HUDEP-2 (cell line): ENCODE measurements around the gene MAP4K4.

Source experiments
- DNase-seq, 76 experiments: peaks; one replicate each; lab custom pipeline; 2025; ENCODE audit not compliant: unreplicated experiment in 76 of 76; lab: John Stamatoyannopoulos, UW

The MAP4K4 gene

GRCh38 chr2:101782427-101782792 lies 84.9 kb downstream of the MAP4K4 start:
- peak in 6 of 76 experiments; percentile 1 to 19 (median 11) for DNase-seq

- no peak for DNase-seq
Measured at GRCh38 chr2:101787097-101787496, 89.6 kb downstream of the MAP4K4 start.

GRCh38 chr2:101788565-101788964 lies 91.1 kb downstream of the MAP4K4 start:
- no peak for DNase-seq

GRCh38 chr2:101788995-101789970 lies 91.8 kb downstream of the MAP4K4 start:
- no peak for DNase-seq

- DNase-seq = no peak
Measured at GRCh38 chr2:101790416-101790815, 92.9 kb downstream of the MAP4K4 start.

GRCh38 chr2:101790857-101791256 lies 93.3 kb downstream of the MAP4K4 start:
- no peak for DNase-seq

- DNase-seq = no peak
Measured at GRCh38 chr2:101792208-101792607, 94.7 kb downstream of the MAP4K4 start.

GRCh38 chr2:101793277-101793969 lies 95.9 kb downstream of the MAP4K4 start:
- DNase-seq = no peak

- no peak for DNase-seq
Measured at GRCh38 chr2:101794141-101794540, 96.6 kb downstream of the MAP4K4 start.

- no peak for DNase-seq
Measured at GRCh38 chr2:101795033-101795432, 97.5 kb downstream of the MAP4K4 start.

GRCh38 chr2:101796825-101797600 lies 99.5 kb downstream of the MAP4K4 start:
- DNase-seq = peak in 22 of 76 experiments; percentile 3 to 45 (median 18)

GRCh38 chr2:101801496-101801895 lies 104.0 kb downstream of the MAP4K4 start:
- DNase-seq = no peak

- DNase-seq = peak in 13 of 76 experiments; percentile 4 to 40 (median 19)
Measured at GRCh38 chr2:101802329-101802728, 104.8 kb downstream of the MAP4K4 start.

GRCh38 chr2:101803128-101803527 lies 105.6 kb downstream of the MAP4K4 start:
- DNase-seq = no peak

- no peak for DNase-seq
Measured at GRCh38 chr2:101803945-101804696, 106.6 kb downstream of the MAP4K4 start.

- no peak for DNase-seq
Measured at GRCh38 chr2:101805152-101806088, 107.9 kb downstream of the MAP4K4 start.

- no peak for DNase-seq
Measured at GRCh38 chr2:101806123-101806522, 108.6 kb downstream of the MAP4K4 start.

GRCh38 chr2:101806701-101807100 lies 109.2 kb downstream of the MAP4K4 start:
- DNase-seq = no peak

- DNase-seq = no peak
Measured at GRCh38 chr2:101807242-101807641, 109.7 kb downstream of the MAP4K4 start.
